Stimulated activated CD8-positive, alpha-beta memory T cell treated with anti-CD3 and anti-CD28 coated beads, Interleukin-15, amount 100 ng/mL, for 48 hours (primary cell): Measurements from ENCODE around the gene RAB10.
"Not testable (repeated sequence)": the region's sequence is repeated elsewhere in the genome, so short reads cannot be mapped to it uniquely, and the experiment has no call there.

Source experiments
- DNase-seq, 2 donors: peaks; one replicate each; pipeline ENCODE4 v3.0.0-alpha.2; 2020; ENCODE audit warnings: low read depth in 2 of 2

Gene RAB10

DNA sequence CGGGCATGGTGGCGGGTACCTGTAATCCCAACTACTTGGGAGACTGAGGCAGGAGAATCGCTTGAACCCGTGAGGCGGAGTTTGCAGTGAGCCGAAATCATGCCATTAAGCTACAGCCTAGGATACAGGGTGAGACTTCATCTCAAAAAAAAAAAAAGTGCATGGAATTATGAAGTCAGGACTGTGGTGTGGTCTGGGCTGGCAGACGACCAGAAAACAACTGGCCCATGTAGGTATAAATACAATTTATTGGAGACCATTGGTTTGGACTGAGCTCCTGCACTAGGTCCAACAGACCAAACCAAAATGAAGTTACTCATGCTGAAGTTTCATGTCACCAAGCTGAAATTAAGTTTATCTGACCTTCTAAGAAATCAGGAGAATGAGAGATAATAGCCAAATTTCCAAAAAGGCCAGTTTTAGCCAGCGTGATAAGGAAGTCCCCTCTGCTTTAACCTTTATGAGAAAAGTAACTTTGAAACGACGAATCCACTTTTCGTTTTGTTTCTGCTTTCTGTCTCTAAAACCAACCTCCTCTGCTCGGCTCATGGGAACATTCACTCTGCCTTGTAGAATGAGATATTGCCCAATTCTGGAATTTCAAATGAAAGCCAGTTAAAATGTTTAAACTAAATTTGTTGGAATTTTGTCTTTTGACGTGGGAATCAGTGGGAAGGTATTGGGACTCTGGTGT, 17.7 kb upstream of the RAB10 start:
- DNase-seq, result no peak

- not testable (repeated sequence) for DNase-seq
These were observed 17.2 kb upstream of the RAB10 start for GRCh38 chr2:26016706-26017045.

- no peak for DNase-seq
These were observed 16.3 kb upstream of the RAB10 start for GRCh38 chr2:26017464-26018183.

DNA sequence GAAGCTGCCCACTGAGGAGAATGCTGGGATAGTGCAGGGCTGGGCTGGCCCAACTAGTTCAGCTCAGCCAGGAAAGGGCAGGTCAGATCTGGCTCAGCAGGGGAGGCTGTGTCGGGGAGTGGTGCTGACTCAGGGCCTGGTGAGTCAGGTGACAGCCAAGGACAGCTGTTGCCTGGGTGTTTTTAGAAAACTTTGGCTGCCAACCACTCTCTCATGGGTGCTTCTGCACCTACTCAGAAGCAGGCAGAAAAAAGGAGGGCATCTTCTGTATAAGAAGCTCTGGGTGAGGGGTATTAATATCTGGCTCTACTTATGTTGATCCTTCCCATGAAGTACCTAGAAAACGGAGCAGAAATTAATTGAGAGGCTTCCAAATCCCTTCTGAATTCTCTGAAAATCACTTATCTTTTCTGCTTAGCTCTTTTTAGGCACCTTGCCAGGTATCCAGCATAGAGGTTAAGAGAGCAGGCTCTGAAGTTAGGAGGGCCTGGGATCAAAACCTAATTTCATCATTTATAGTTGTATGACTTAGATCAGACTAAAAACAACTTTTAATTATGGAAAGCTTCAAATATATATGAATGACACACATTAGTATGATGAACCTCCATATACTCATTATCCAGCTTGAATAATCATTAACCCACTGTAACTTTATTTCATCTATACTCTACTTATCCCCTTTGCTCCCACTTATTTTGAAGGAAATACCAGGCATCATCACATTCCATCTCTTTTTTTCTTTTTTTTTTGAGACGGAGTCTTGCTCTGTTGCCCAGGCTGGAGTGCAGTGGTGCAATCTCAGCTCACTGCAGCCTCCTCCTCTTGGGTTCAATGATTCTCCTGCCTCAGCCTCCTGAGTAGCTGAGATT, 15.5 kb upstream of the RAB10 start:
- peak; percentile 19 to 22 for DNase-seq

DNA sequence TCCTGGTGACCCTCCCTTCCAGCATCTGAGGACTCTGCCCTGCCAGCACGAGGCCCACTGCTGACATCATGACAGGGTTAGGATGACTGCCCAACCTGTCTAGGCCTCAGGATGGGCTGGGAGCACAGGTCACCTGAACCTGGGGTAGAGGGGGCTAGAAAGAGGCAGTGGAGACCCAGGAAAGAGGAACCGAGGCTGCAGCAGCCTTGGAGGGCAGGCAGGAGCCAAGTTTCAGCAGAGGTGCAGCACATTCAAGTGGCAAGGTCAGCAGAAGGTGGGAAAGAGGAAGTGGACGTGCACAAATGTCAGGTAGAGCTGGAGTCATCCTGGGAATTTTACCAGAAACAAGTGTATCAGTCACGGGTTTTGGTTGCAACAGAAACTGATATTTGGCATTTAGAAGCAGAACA, 13.6 kb upstream of the RAB10 start:
- no peak for DNase-seq

- no peak for DNase-seq
These were observed 9.6 kb upstream of the RAB10 start for GRCh38 chr2:26024260-26024659.

GRCh38 chr2:26025509-26025908, 8.4 kb upstream of the RAB10 start:
- no peak for DNase-seq

DNA sequence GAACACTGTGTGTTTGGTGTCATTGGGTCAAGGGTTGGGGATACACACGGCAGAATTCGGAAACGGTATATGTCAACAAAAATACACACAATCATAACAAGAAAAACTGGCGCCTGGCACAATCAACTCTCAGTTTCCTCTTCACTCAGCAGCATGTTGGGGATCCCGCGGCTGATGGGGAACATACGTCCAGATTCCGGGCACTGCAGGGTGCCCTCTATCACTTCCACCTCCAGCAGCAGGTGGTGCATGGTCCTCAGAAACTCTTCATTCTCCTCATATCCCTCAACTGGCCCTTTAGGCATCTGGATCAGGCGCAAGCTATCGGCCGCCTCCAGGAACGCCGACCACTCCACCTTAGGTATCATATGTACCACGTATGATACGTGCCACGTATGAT, 5.8 kb upstream of the RAB10 start:
- DNase-seq, result not testable (repeated sequence)

DNA sequence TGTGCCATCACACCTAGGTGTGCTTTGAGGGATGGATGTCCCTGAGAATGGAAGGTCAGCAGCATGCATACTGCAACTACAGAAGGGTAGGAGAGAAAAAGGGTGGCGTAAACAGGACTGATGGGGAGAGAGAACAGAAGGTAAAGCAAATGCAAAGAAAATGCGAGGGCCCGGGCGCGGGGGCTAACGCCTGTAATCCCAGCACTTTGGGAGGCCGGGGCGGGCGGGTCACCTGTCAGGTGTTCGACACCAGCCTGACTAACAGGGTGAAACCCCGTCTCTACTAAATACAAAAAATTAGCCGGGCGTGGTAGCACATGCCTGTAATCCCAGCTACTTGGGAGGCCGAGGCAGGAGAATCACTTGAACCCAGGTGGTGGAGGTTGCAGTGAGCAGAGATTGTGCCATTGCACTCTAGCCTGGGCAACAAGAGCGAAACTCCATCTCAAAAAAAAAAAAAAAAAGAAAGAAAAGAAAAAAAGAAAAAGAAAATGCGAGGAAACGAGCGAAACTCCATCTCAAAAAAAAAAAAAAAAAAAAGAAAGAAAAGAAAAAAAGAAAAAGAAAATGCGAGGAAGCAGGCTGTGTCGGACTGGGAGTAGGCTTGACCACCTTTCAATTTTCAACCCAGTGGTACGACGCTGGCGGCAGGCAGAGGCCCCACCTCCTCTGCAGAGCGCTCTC, 1.2 kb upstream of the RAB10 start:
- DNase-seq, result not testable (repeated sequence)

DNA sequence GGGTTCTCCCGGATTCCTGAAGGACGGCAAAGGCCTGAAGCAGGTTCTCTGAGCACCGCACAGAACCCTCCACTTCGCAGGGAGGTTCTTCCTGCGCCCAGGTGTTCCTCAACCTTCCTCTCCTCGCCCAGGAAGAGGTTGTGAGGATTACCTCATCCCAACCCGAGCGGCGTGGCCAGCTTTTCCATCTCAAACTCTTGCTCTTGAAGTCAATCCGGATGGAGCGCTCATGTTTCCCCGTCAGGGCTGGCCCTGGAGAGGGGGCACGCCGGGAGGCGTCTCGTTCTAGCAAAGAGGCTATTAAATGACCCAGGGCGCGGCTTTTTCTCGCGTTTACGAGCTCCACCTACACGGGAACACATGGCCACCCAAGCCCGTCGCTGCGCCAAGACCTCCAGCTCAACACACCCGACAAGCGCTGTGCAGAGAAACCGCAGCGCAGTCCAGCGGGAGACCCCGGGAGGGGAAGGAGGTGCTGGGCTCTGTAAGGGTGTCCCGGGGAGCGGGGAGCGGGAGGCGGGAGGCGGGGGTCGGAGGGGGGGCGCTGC, 540 bp upstream of the RAB10 start:
- peak in 1 of 2 donors; percentile 8 for DNase-seq

DNA sequence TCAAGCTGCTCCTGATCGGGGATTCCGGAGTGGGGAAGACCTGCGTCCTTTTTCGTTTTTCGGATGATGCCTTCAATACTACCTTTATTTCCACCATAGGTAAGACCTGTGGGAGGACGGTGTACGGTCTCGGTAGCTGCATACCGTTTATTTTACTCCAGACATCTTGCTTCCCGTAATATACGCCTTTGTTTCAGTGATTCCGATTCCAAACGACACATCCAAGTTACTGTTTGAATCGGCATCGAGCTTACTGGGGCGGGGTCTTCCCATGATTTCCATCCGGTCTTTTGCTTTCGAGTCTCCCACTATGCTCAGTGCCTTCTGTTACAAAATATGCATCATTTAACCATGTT, 731 bp downstream of the RAB10 start:
- DNase-seq, result no peak

DNA sequence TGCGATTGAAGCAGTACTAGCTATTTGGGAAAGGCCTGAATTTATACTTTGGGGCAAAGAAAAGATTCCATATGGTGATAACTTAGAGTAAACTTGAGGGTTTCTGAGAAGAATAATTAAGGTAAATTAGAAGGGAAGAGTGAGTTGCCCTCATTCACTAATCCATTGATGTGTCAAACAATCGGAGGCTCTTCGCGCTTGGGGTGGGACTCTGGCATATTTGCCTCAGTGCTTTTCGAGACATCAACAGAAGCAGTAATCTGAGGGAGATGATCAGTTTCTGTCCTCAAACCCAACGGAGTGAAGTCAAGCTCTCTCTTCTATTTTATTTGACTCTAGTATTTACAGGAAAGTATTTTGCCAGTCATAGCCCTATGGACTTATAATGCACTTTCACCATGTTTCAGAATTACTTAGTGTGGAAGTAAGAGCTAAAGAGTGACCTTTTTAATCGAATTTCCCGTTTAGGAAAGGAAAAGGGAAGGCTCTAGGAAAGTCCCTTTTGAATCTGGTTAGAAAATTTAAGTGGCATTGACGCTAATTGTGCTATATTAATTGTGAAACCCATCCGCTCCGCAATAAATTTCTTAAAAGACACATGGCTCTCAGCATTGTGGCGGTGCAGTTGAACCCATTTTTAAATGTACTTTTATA, 1.3 kb downstream of the RAB10 start:
- no peak for DNase-seq

DNA sequence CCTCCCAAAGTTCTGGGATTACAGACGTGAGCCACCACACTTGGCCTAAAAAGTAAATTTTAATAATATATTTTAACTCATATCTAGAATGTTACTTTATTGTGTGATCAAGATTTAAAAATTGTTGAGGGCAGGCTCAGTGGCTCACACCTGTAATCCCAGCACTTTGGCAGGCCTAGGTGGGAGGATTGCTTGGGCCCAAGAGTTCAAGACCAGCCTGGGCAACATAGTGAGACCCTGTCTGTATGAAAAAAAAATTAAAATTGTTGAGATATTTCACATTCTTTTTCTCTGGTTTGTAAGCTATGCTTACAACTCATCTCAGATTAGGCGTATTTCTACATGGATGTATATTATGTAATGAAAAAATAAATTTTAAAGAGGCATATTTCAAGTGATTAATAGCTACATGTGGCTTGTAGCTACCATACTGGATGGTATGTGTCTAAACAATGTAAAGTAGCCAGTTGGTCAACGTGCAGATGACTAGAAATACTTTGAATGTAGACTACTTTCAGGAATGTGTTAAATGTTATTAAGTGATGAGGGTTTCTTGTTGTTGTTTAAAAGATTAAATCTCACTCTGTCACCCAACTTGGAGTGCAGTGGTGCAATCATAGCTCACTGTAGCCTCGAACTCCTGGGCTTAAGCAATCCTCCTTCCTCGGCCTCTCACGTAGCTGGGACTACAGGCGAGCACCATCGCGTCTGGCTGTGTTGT, 5.9 kb downstream of the RAB10 start:
- no peak for DNase-seq

GRCh38 chr2:26043109-26043508, 9.2 kb downstream of the RAB10 start:
- no peak for DNase-seq

GRCh38 chr2:26043862-26044696, 10.2 kb downstream of the RAB10 start:
- no peak for DNase-seq

GRCh38 chr2:26048791-26049190, 14.9 kb downstream of the RAB10 start:
- no peak for DNase-seq

DNA sequence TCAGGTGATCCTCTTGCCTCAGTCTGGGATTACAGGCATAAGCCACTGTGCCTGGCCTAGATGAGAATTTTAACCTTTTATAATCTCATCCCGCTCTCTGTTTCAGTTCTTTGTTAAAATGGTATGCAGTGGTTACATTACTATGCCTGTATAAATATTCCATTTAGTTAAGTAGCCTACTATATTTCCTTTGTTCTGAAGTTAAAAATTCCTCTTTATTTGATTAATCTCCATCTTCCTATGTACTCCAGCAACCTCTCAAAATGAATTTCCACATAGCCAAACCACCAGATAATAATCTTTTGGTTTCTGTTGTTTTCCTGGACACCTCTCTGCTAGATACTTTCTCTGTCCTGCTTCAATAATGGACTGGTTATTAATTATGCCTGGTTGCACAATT, 15.8 kb downstream of the RAB10 start:
- DNase-seq, result no peak

DNA sequence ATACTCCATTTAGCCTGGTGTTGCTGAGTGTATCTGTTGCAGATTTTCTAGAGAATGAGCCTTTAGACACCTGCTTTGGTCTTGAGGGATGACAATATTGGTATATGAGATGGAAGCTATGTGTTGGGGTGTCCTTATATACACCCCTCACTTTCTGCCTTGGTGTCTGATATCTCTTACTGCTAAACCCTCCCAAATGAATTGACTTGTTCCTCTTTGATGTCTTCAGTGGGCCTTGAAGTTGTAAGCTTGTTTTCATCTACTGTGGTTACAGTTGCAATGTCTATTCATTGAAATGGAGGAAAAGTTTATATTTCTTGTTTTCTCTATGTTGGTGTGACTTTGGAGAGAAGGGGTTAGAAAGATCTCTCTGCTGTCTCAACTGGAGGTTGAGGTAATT, 18.9 kb downstream of the RAB10 start:
- DNase-seq, result no peak

- no peak for DNase-seq
These were observed 20.9 kb downstream of the RAB10 start for GRCh38 chr2:26054598-26055348.
